Testis (tissue), 3 donors: ENCODE measurements around the gene FBXO38. TPM values are rescaled to one million over a fixed set of nuclear protein-coding genes. Genes with fewer than 3 reads are reported as not detected.

Experiments
- DNase-seq: peaks from one replicate; pipeline ENCODE4 v3.0.0-alpha.2; 2019
- H3K27ac ChIP-seq, 2 donors: fragments of 200-600 bp; sonication (generic); one replicate each; pipeline ENCODE4 v1.5.1; 2019
- H3K27me3 ChIP-seq: fragments of 200-600 bp; sonication (generic); one replicate; pipeline ENCODE4 v1.5.1; 2019
- H3K36me3 ChIP-seq: fragments of 200-600 bp; sonication (generic); one replicate; pipeline ENCODE4 v1.5.1; 2017; ENCODE audit warnings: low read depth; ENCODE audit errors: missing control alignments
- H3K4me1 ChIP-seq: fragments of 200-600 bp; sonication (generic); one replicate; pipeline ENCODE4 v1.5.1; 2019
- H3K4me3 ChIP-seq, 2 donors: fragments of 200-600 bp; sonication (generic); one replicate each; pipeline ENCODE4 v1.5.1; 2017 to 2019
- H3K9me3 ChIP-seq: fragments of 200-600 bp; sonication (generic); one replicate; pipeline ENCODE4 v1.5.1; 2017
- POLR2A ChIP-seq: fragments of 450-650 bp; IDR thresholded peaks from one replicate; pipeline ENCODE4 v1.6.1; 2017; ENCODE audit warnings: antibody characterized with exemption, mild to moderate bottlenecking, moderate library complexity
- WGBS, 2 donors: methylation state at CpG; one replicate each; pipeline ENCODE4 v1.1.5; 2018; 5-methylcytosine and 5-hydroxymethylcytosine counted together
- intact Hi-C: fragments of 100-400 bp; cut with DNase I; formaldehyde crosslinking; loops from one replicate; pipeline ENCODE4 v1.15.1; 2023; ENCODE audit warnings: low total_unique reads
- polyA plus RNA-seq: library from polyadenylated mRNA; stranded (reverse); fragments of 350-450 nt; fragmentation: Illumina TruSeq; extraction: RNeasy Lipid Tissue Mini Kit (QIAGEN cat#74804); gene quantifications from one replicate; pipeline ENCODE4 v1.2.3, GENCODE V29; 2014; ENCODE audit warnings: low read depth, low replicate concordance; ENCODE audit not compliant: insufficient read depth
- total RNA-seq, 2 donors: library from RNA; depleted of rRNA; stranded (reverse); fragments of >200 nt; gene quantifications; one replicate each; pipeline ENCODE4 v1.2.3, GENCODE V29; 2016
- TF ChIP-seq, protein P1 (sequence below), 3 experiments: fragments of 450-650 bp in 2 of 3; fragments of 200-600 bp in 1 of 3; sonication (generic) in 1 of 3; IDR thresholded peaks; one replicate each; pipeline ENCODE4 v1.5.1; 2016 to 2019; ENCODE audit warnings: antibody characterized with exemption in 3 of 3, mild to moderate bottlenecking in 2 of 3, moderate library complexity in 1 of 3

Gene FBXO38
- total and polyA plus RNA-seq, 3 donors from 2014 or later: 41.0 to 62.4 (median 57.8) TPM

DNA sequence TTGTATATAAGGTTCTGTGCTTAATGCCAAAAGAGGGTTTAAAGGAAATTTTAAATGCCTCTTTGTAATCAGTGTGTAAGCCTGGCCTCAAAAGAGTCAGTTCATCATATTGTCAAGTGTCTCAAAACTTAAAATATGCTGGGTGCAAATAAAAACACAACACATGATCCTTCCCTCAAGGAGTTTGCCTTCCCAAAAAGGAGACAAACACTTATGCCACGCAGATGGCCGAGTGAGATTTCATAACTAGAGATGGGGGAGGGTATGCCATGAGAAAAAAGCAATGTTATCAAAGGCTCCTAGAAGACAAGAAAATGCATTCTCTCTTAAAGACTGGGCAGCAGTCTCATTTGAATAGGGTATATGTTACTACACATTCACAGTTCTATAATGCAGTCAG is 55.2 kb downstream of the FBXO38 start:
- no peaks in the 10 kb centered on the region for H3K36me3 ChIP-seq
- H3K4me1 ChIP-seq: no peaks in the 10 kb centered on the region
- H3K4me3 ChIP-seq: no peak overlapping the region
- H3K27ac ChIP-seq: no peak overlapping the region
- no peaks in the 10 kb centered on the region for H3K9me3 ChIP-seq
- no peaks in the 10 kb centered on the region for H3K27me3 ChIP-seq
- no peak for DNase-seq
- WGBS, 2 donors: 78 to 83% methylated on average over 2 of the region's 2 CpGs
- intact Hi-C loops: no loop called here
- no peak for TF ChIP-seq POLR2A

DNA sequence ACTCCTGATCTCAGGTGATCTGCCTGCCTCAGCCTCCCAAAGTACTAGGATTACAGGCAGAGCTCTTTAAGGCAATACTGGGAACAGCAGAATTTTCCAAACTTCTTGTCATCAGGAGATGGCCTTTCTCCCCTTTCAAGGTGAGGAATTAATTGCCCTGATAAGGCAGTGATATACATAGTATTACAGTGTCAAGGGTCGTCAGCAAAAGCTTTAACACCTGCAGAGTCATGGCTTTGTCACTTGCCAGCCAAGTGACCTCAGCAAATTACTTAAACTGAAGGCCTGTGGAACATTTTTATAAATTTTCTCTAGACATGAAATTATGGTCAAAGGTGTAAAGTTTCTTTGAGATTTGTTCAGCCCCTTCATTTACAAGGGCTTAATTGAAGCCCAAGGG is 59.5 kb downstream of the FBXO38 start:
- DNase-seq: no peak
- WGBS, 2 donors: 65 to 75% methylated on average over 1 of the region's 1 CpG
- Histone ChIP-seq H3K4me1 (no peaks in the 10 kb centered on the region), H3K9me3 (no peaks in the 10 kb centered on the region), H3K27me3 (no peaks in the 10 kb centered on the region), H3K4me3 (no peak overlapping the region), H3K36me3 (no peaks in the 10 kb centered on the region), H3K27ac (no peak overlapping the region)
- TF ChIP-seq, protein P1, sequence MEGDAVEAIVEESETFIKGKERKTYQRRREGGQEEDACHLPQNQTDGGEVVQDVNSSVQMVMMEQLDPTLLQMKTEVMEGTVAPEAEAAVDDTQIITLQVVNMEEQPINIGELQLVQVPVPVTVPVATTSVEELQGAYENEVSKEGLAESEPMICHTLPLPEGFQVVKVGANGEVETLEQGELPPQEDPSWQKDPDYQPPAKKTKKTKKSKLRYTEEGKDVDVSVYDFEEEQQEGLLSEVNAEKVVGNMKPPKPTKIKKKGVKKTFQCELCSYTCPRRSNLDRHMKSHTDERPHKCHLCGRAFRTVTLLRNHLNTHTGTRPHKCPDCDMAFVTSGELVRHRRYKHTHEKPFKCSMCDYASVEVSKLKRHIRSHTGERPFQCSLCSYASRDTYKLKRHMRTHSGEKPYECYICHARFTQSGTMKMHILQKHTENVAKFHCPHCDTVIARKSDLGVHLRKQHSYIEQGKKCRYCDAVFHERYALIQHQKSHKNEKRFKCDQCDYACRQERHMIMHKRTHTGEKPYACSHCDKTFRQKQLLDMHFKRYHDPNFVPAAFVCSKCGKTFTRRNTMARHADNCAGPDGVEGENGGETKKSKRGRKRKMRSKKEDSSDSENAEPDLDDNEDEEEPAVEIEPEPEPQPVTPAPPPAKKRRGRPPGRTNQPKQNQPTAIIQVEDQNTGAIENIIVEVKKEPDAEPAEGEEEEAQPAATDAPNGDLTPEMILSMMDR (IDR thresholded peaks at IDR 0.05): no peak
- no peak for TF ChIP-seq POLR2A
- intact Hi-C loops: loop anchor here (10.0 kb wide), 1 partner anchor 282 kb away; no protein-coding TSS in a partner anchor

DNA sequence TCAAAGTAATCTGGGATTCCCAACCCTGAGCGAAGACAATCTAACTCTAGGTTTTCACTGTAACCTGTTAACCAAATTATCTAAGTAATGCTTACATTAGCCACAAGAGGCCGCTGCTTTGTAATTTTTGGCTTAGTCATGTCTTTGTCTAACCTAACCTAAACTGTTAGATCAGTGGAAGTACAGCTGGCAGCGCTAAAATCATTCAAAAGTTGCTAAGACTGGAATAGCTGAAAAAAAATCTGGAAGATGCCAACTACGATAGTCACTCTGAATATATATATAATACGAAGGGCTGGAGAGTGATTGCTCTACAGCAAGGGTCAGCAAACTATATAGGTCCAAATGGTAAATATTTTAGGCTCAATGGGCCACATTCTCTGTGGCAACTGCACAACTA is 60.2 kb downstream of the FBXO38 start:
- 34 to 45% methylated on average over 5 of the region's 5 CpGs for WGBS, 2 donors

DNA sequence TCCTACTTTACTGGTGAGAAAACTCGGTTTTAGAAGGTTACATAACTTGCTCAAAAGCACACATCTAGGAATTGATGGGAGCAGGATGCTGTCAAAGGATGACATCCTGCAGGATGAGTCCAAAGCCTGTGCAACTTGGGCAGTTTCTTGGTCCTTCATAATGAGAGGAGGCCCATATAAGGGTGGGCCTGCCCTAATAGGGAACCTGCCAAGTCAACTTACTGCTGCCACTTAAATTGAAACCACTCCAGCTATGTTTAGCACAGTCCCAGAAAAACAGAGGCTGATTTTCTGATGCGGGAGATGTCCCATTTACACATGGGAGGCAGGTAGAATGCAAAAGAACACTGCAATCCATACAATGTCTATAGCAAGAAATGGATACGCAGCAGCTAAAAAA is 61.8 kb downstream of the FBXO38 start:
- Histone ChIP-seq H3K9me3 (no peaks in the 10 kb centered on the region), H3K4me3 (no peak overlapping the region), H3K4me1 (no peaks in the 10 kb centered on the region), H3K27ac (no peak overlapping the region), H3K36me3 (no peaks in the 10 kb centered on the region), H3K27me3 (no peaks in the 10 kb centered on the region)
- TF ChIP-seq POLR2A: no peak
- TF ChIP-seq, protein P1 (IDR thresholded peaks at IDR 0.05): no peak
- WGBS, 2 donors: 68 to 75% methylated on average over 3 of the region's 3 CpGs
- no peak for DNase-seq
- intact Hi-C loops: loop anchor here (10.0 kb wide), 1 partner anchor 279 kb away; no protein-coding TSS in a partner anchor

More for the DNA sequence above, 60.2 kb downstream of the FBXO38 start:
- H3K4me1 ChIP-seq: no peaks in the 10 kb centered on the region
- H3K27me3 ChIP-seq: no peaks in the 10 kb centered on the region
- H3K4me3 ChIP-seq: no peak overlapping the region
- intact Hi-C loops: loop anchor here (10.0 kb wide), 1 partner anchor 281 kb away; no protein-coding TSS in a partner anchor
- no peaks in the 10 kb centered on the region for H3K36me3 ChIP-seq
- H3K9me3 ChIP-seq: no peaks in the 10 kb centered on the region
- TF ChIP-seq, protein P1 (IDR thresholded peaks at IDR 0.05): peak; percentile 71 to 82 (median 75)
- no peak for TF ChIP-seq POLR2A
- H3K27ac ChIP-seq: no peak overlapping the region
- peak; percentile 69 for DNase-seq

GRCh38 chr5:148446611-148447010 is 62.9 kb downstream of the FBXO38 start:
- DNase-seq: no peak
- H3K27ac ChIP-seq: no peak overlapping the region
- H3K36me3 ChIP-seq: no peaks in the 10 kb centered on the region
- no peaks in the 10 kb centered on the region for H3K9me3 ChIP-seq
- intact Hi-C loops: loop anchor here (10.0 kb wide), 1 partner anchor 278 kb away; no protein-coding TSS in a partner anchor
- H3K4me3 ChIP-seq: no peak overlapping the region
- H3K4me1 ChIP-seq: no peaks in the 10 kb centered on the region
- 71 to 83% methylated on average over 2 of the region's 2 CpGs for WGBS, 2 donors
- no peaks in the 10 kb centered on the region for H3K27me3 ChIP-seq
- TF ChIP-seq, protein P1 (IDR thresholded peaks at IDR 0.05): no peak
- no peak for TF ChIP-seq POLR2A
